ENCODE results near the gene CBX6. TPM values are rescaled to one million over a fixed set of nuclear protein-coding genes. Genes with fewer than 3 reads are reported as not detected.
A peak's percentile ranks its signal among the peaks of the same experiment; 100 is the strongest.
"Not testable (repeated sequence)": the region's sequence is repeated elsewhere in the genome, so short reads cannot be mapped to it uniquely, and the experiment has no call there.

CBX6 gene
- total RNA-seq (10 to 100 TPM; 50.9 to 65.9 (median 56.6) TPM), polyA plus RNA-seq (27.0 TPM)
- long read RNA-seq, donor 1, full-length matches to known transcripts, result 20 of 163 reads
- long read RNA-seq, donor 1, partial matches to known transcripts, result 0 of 163 reads
- long read RNA-seq, donor 1, other reads (novel, unspliced or antisense), result 143 of 163 reads
- long read RNA-seq, donor 2, full-length matches to known transcripts, result 5 of 45 reads
- long read RNA-seq, donor 2, partial matches to known transcripts, result 0 of 45 reads
- long read RNA-seq, donor 2, other reads (novel, unspliced or antisense), result 40 of 45 reads
- long read RNA-seq, donor 3, partial matches to known transcripts, result 0 of 257 reads
- long read RNA-seq, donor 3, other reads (novel, unspliced or antisense), result 255 of 257 reads
- long read RNA-seq, donor 4, full-length matches to known transcripts, result 3 of 51 reads
- long read RNA-seq, donor 4, partial matches to known transcripts, result 0 of 51 reads
- long read RNA-seq, donor 4, other reads (novel, unspliced or antisense), result 48 of 51 reads

GRCh38 chr22:38872172-38872830 is at the start of gene CBX6:
Gene CBX6, minus strand, starts transcription at chr22:38872216. Its CDS starts 26 bp downstream, at chr22:38872190.
- peak within 1 kb of the TSS; percentile 95 for H3K27ac ChIP-seq (ENCODE audit: low read length)
- no peaks in the 10 kb centered on the region for H3K27me3 ChIP-seq (ENCODE audit: control insufficient read depth, insufficient read depth)
- intact Hi-C loops (cut with DNase I), result loop anchor here in 3 of 4 donors (2.0 to 10.0 kb wide), 5 partner anchors 52 to 250 kb away; no protein-coding TSS in a partner anchor
- DNase-seq (peak; percentile 96 to 99 (median 99)), ATAC-seq (peak; percentile 84 to 88)
- under 1% methylated on average over 72 of the region's 73 CpGs for WGBS
- no peaks in the 10 kb centered on the region for H3K9me3 ChIP-seq (ENCODE audit: control insufficient read depth, low read length)
- peaks cover 2% of the 10 kb centered on the region for H3K4me1 ChIP-seq (ENCODE audit: control insufficient read depth, insufficient read depth, low read length)
- H3K4me3 ChIP-seq (ENCODE audit: low read length), result peak within 1 kb of the TSS; percentile 98

DNA sequence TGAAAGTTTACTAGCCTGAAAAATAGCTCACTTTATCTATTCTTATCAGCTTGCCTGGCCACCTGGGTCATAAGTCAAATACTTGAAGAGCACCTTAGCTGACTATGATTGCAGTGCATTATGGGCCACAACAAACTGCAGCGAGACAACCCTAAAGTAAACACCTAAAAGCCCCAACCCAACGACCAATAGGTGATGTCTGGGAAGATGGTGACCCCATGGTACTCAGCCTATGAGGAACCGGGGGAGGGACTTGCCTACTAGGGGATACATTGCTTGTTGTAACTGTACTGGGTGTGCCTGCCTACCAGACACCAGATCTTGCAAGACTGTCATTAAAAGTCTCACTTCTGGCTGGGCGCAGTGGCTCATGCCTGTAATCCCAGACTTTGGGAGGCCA is 49.8 kb upstream of the CBX6 start:
- no peaks in the 10 kb centered on the region for H3K9me3 ChIP-seq (ENCODE audit: control insufficient read depth, low read length)
- H3K4me3 ChIP-seq (ENCODE audit: low read length), result no peak overlapping the region
- H3K4me1 ChIP-seq (ENCODE audit: control insufficient read depth, insufficient read depth, low read length), result no peaks in the 10 kb centered on the region
- WGBS, result 84% methylated on average over 4 of the region's 4 CpGs
- intact Hi-C loops (cut with DNase I), result loop anchor here in 2 of 4 donors (5.0 to 10.0 kb wide), 2 partner anchors 40 to 47 kb away; partner anchors contain the start of gene CBX6 (in 1 of the 2)
- no peak for DNase-seq
- no peaks in the 10 kb centered on the region for H3K27me3 ChIP-seq (ENCODE audit: control insufficient read depth, insufficient read depth)
- H3K27ac ChIP-seq (ENCODE audit: low read length), result no peak overlapping the region
- no peak for ATAC-seq

GRCh38 chr22:38921120-38921519 is 49.1 kb upstream of the CBX6 start:
- no peak overlapping the region for H3K4me3 ChIP-seq (ENCODE audit: low read length)
- intact Hi-C loops (cut with DNase I), result loop anchor here in 2 of 4 donors (5.0 to 10.0 kb wide), 2 partner anchors 39 to 46 kb away; partner anchors contain the start of gene CBX6 (in 1 of the 2)
- H3K27ac ChIP-seq (ENCODE audit: low read length), result no peak overlapping the region
- no peaks in the 10 kb centered on the region for H3K4me1 ChIP-seq (ENCODE audit: control insufficient read depth, insufficient read depth, low read length)
- ATAC-seq (no peak), DNase-seq (no peak)
- WGBS, result 42% methylated on average over 6 of the region's 6 CpGs
- H3K9me3 ChIP-seq (ENCODE audit: control insufficient read depth, low read length), result no peaks in the 10 kb centered on the region
- no peaks in the 10 kb centered on the region for H3K27me3 ChIP-seq (ENCODE audit: control insufficient read depth, insufficient read depth)

GRCh38 chr22:38919631-38920190 is 47.7 kb upstream of the CBX6 start:
- intact Hi-C loops (cut with DNase I), result loop anchor here in 2 of 4 donors (5.0 to 10.0 kb wide), 2 partner anchors 37 to 45 kb away; partner anchors contain the start of gene CBX6 (in 1 of the 2)
- Histone ChIP-seq H3K4me3 (ENCODE audit: low read length) (no peak overlapping the region), H3K27ac (ENCODE audit: low read length) (no peak overlapping the region), H3K4me1 (ENCODE audit: control insufficient read depth, insufficient read depth, low read length) (no peaks in the 10 kb centered on the region), H3K9me3 (ENCODE audit: control insufficient read depth, low read length) (no peaks in the 10 kb centered on the region), H3K27me3 (ENCODE audit: control insufficient read depth, insufficient read depth) (no peaks in the 10 kb centered on the region)
- no peak for ATAC-seq
- 88% methylated on average over 1 of the region's 1 CpG for WGBS
- no peak for DNase-seq

DNA sequence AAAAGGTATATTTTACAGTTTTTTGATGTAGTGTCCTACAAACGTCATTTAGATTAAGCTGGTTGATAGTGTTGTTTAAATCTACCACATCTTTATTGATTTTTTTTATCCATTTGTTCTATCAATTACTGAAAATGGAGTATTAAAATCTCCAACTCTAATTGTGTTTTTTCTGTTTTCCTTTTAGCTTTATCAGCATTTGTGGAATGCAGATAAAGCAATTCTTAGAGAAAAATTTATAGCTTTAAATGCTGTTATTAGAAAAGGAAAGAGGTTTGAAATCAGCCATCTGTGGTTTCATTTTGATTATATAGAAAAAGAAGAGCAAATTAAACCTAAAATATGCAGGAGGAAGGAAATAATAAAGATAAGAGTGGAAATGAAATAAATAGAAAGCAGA is 39.4 kb upstream of the CBX6 start:
- DNase-seq (no peak), ATAC-seq (no peak)
- Histone ChIP-seq H3K4me1 (ENCODE audit: control insufficient read depth, insufficient read depth, low read length) (no peaks in the 10 kb centered on the region), H3K27me3 (ENCODE audit: control insufficient read depth, insufficient read depth) (no peaks in the 10 kb centered on the region), H3K27ac (ENCODE audit: low read length) (no peak overlapping the region), H3K4me3 (ENCODE audit: low read length) (no peak overlapping the region), H3K9me3 (ENCODE audit: control insufficient read depth, low read length) (no peaks in the 10 kb centered on the region)
- intact Hi-C loops (cut with DNase I), result no loop called here
- WGBS, result 49% methylated on average over 1 of the region's 1 CpG

DNA sequence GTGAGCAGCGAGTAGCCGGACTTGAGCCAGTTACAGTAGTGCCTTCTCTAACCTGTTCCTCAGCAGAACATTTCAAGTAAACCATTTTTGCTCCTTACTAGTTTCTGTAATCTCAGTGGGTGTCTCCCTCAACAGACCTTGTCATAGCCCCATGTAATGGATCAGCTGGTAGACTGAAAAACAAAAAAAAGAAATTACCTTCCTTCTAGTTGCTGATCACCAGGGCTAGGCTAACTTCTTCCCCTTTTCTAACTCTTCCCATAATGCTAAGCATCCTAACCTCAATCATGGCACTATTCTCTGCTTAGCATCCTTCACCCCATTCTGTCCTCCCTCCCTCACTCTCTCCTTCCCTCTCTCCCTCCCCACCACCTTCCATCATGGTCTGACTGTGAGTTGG is 35.8 kb upstream of the CBX6 start:
- Histone ChIP-seq H3K27ac (ENCODE audit: low read length) (no peak overlapping the region), H3K9me3 (ENCODE audit: control insufficient read depth, low read length) (no peaks in the 10 kb centered on the region), H3K4me3 (ENCODE audit: low read length) (no peak overlapping the region), H3K4me1 (ENCODE audit: control insufficient read depth, insufficient read depth, low read length) (no peaks in the 10 kb centered on the region), H3K27me3 (ENCODE audit: control insufficient read depth, insufficient read depth) (no peaks in the 10 kb centered on the region)
- ATAC-seq, result no peak
- WGBS, result 85% methylated on average over 2 of the region's 2 CpGs
- no peak for DNase-seq
- intact Hi-C loops (cut with DNase I), result no loop called here

GRCh38 chr22:38906052-38906451 is 34.0 kb upstream of the CBX6 start:
- WGBS, result 85% methylated on average over 3 of the region's 3 CpGs
- DNase-seq (no peak), ATAC-seq (no peak)
- intact Hi-C loops (cut with DNase I), result no loop called here
- no peak overlapping the region for H3K27ac ChIP-seq (ENCODE audit: low read length)
- H3K4me3 ChIP-seq (ENCODE audit: low read length), result no peak overlapping the region
- no peaks in the 10 kb centered on the region for H3K4me1 ChIP-seq (ENCODE audit: control insufficient read depth, insufficient read depth, low read length)
- H3K27me3 ChIP-seq (ENCODE audit: control insufficient read depth, insufficient read depth), result no peaks in the 10 kb centered on the region
- H3K9me3 ChIP-seq (ENCODE audit: control insufficient read depth, low read length), result no peaks in the 10 kb centered on the region

GRCh38 chr22:38904052-38904617 is 32.1 kb upstream of the CBX6 start:
- H3K4me3 ChIP-seq (ENCODE audit: low read length); H3K9me3 ChIP-seq (ENCODE audit: control insufficient read depth, low read length); H3K4me1 ChIP-seq (ENCODE audit: control insufficient read depth, insufficient read depth, low read length); H3K27ac ChIP-seq (ENCODE audit: low read length); ATAC-seq; H3K27me3 ChIP-seq (ENCODE audit: control insufficient read depth, insufficient read depth); DNase-seq; intact Hi-C loops (cut with DNase I): not testable (repeated sequence)
- 46% methylated on average over 5 of the region's 5 CpGs for WGBS

GRCh38 chr22:38901111-38901641 is 29.2 kb upstream of the CBX6 start:
- WGBS, result 41% methylated on average over 5 of the region's 5 CpGs
- ATAC-seq (no peak), DNase-seq (no peak)
- no peak overlapping the region for H3K4me3 ChIP-seq (ENCODE audit: low read length)
- no peak overlapping the region for H3K27ac ChIP-seq (ENCODE audit: low read length)
- no peaks in the 10 kb centered on the region for H3K9me3 ChIP-seq (ENCODE audit: control insufficient read depth, low read length)
- no peaks in the 10 kb centered on the region for H3K27me3 ChIP-seq (ENCODE audit: control insufficient read depth, insufficient read depth)
- intact Hi-C loops (cut with DNase I), result no loop called here
- no peaks in the 10 kb centered on the region for H3K4me1 ChIP-seq (ENCODE audit: control insufficient read depth, insufficient read depth, low read length)

DNA sequence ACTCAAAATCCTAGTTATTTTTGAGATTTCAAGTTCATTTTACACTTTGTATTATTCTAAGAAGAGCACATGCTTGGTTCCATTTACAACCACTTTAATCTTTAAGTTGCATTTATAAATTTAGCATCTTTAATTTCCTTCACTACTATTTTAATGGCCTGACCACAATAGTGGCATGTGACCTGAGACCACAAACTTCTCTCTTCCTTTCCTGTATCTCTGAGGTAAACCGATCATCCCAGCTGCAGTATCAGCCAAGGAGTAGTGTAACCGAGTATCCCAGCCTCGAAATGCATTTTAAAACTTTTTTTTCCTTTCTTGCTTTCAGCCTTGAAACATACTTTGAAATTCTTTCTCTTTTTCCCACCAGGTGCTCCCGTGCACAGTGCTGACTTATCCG is 28.7 kb upstream of the CBX6 start:
- 33% methylated on average over 5 of the region's 5 CpGs for WGBS

More for the DNA sequence above, 28.7 kb upstream of the CBX6 start:
- no peak for ATAC-seq
- no peak for DNase-seq
- Histone ChIP-seq H3K4me1 (ENCODE audit: control insufficient read depth, insufficient read depth, low read length) (no peaks in the 10 kb centered on the region), H3K4me3 (ENCODE audit: low read length) (no peak overlapping the region), H3K9me3 (ENCODE audit: control insufficient read depth, low read length) (no peaks in the 10 kb centered on the region), H3K27me3 (ENCODE audit: control insufficient read depth, insufficient read depth) (no peaks in the 10 kb centered on the region), H3K27ac (ENCODE audit: low read length) (no peak overlapping the region)
- intact Hi-C loops (cut with DNase I), result no loop called here
